Esophagus muscularis mucosa (tissue), 4 donors: ENCODE data around the gene GRID1.

Experiments used
- EP300 ChIP-seq: sonication (generic); formaldehyde crosslinking; IDR thresholded peaks from one replicate; pipeline ENCODE4 v1.6.1; 2017; ENCODE audit warnings: antibody characterized with exemption
- POLR2A ChIP-seq: fragments of 450-650 bp; IDR thresholded peaks from one replicate; pipeline ENCODE4 v1.6.1; 2017; ENCODE audit warnings: antibody characterized with exemption, moderate library complexity, mild to moderate bottlenecking, low read depth
- POLR2AphosphoS5 ChIP-seq, 2 donors: sonication (generic); formaldehyde crosslinking; IDR thresholded peaks; one replicate each; pipeline ENCODE4 v1.6.1; 2017; ENCODE audit warnings: antibody characterized with exemption in 2 of 2
- TF ChIP-seq, protein P1 (sequence below), 3 experiments: fragments of 200-600 bp in 2 of 3; fragments of 450-650 bp in 1 of 3; sonication (generic) in 2 of 3; IDR thresholded peaks; one replicate each; pipeline ENCODE4 v1.5.1; 2017 to 2019; ENCODE audit warnings: antibody characterized with exemption in 3 of 3, mild to moderate bottlenecking in 2 of 3, moderate library complexity in 1 of 3

DNA sequence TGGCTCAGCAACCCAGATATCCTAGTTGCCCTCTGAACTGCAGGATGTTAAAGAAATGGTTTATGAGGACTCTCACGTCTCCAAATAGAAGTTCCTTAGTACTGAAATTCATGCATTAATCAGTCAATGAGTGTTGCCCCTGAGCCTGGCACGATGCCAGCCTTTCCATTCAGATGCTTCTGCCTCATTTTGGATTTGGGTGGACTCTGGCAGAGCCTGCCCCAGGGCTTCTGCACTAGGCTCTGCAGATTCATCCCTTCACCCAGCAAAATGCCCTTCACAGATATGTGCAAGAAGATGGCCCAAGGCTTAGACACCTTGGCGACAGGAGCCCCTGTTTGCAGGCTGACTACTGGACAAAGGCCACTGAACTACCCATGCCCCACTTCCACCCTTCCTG is 747.8 kb downstream of the GRID1 start:
- TF ChIP-seq, protein P1, sequence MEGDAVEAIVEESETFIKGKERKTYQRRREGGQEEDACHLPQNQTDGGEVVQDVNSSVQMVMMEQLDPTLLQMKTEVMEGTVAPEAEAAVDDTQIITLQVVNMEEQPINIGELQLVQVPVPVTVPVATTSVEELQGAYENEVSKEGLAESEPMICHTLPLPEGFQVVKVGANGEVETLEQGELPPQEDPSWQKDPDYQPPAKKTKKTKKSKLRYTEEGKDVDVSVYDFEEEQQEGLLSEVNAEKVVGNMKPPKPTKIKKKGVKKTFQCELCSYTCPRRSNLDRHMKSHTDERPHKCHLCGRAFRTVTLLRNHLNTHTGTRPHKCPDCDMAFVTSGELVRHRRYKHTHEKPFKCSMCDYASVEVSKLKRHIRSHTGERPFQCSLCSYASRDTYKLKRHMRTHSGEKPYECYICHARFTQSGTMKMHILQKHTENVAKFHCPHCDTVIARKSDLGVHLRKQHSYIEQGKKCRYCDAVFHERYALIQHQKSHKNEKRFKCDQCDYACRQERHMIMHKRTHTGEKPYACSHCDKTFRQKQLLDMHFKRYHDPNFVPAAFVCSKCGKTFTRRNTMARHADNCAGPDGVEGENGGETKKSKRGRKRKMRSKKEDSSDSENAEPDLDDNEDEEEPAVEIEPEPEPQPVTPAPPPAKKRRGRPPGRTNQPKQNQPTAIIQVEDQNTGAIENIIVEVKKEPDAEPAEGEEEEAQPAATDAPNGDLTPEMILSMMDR (IDR thresholded peaks at IDR 0.05), result no peak
- no peak for TF ChIP-seq POLR2A
- TF ChIP-seq EP300, result no peak
- no peak for TF ChIP-seq POLR2AphosphoS5 (IDR thresholded peaks at IDR 0.05)
